ENCODE results near the gene TPD52L1. TPM values are rescaled to one million over a fixed set of nuclear protein-coding genes. Genes with fewer than 3 reads are reported as not detected.

TPD52L1 gene
- total and polyA plus RNA-seq, 2 donors (not counting 3 experiments of a cell fraction or from before 2014, with no cell fraction given), result 0.29 to 0.37 TPM

DNA sequence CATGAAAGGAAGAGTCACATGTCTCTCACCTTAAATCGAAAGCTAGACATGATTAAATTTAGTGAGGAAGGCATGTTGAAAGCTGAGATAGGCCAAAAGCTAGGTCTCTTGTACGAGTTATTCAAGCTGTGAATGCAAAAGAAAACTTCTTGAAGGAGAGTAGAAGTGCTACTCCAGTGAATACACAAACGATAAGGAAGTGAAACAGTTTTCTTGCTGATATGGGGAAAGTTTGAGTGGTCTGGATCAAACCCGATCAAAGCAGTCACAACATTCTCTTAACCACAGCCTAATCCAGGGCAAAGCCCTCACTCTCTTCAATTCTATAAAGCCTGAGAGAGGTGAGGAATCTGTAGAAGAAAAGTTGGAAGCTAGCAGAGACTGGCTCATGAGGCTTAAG, 1.9 kb upstream of the TPD52L1 start:
- intact Hi-C loops (cut with micrococcal nuclease) (loop anchor here (2.0 to 5.0 kb wide), 2 partner anchors 149 to 601 kb away; partner anchors contain the start of gene HDDC2), dilution Hi-C loops (cut with MboI; ENCODE audit: extremely low pct_ligation_motif_present, low sequenced_read_pairs) (no loop called here)
- Histone ChIP-seq H3K4me2 (ENCODE audit: insufficient read depth, low read length) (no peak overlapping the region), H3K27me3 (ENCODE audit: control insufficient read depth in 2 of 2, insufficient read depth in 2 of 2, low read length in 2 of 2) (peaks cover 3 to 16% of the 10 kb centered on the region in 2 experiments), H2AFZ (ENCODE audit: low read depth, low read length) (no peak overlapping the region), H3K9me1 (replicated peaks; ENCODE audit: control insufficient read depth, extremely low read depth, insufficient read depth, low read length) (no peaks in the 10 kb centered on the region), H3K27ac (ENCODE audit: insufficient read depth, low read depth, low read length) (no peak overlapping the region), H3K9me3 (replicated peaks; ENCODE audit: control insufficient read depth, insufficient read depth, low read length) (no peaks in the 10 kb centered on the region), H3K4me3 (replicated peaks in 1 of 3; ENCODE audit: insufficient read depth in 1 of 3, low read depth in 1 of 3, low read length in 3 of 3) (no peak overlapping the region), H3K9ac (replicated peaks; ENCODE audit: extremely low read depth, insufficient read depth, low read length) (no peak overlapping the region), H3K36me3 (ENCODE audit: control insufficient read depth in 2 of 2, extremely low read depth in 1 of 2, insufficient read depth in 2 of 2, low read length in 2 of 2) (no peaks in the 10 kb centered on the region), H3K4me1 (ENCODE audit: control insufficient read depth, extremely low read depth, insufficient read depth, low read length) (peaks cover 14% of the 10 kb centered on the region), H3K79me2 (ENCODE audit: control insufficient read depth, insufficient read depth, low read length) (no peaks in the 10 kb centered on the region), H4K20me1 (replicated peaks; ENCODE audit: control insufficient read depth, extremely low read depth, insufficient read depth, low read length) (no peaks in the 10 kb centered on the region)
- BruUV-seq (replicated peaks), result no TSS peak
- no peak for FAIRE-seq
- ChIA-PET CTCF (interaction anchor here (0.7 to 3.1 kb wide), 7 partner anchors 14 to 608 kb away, joined by 3 to 17 read pairs (median 3); no protein-coding TSS in a partner anchor), POLR2A (no interaction called here)
- no peak for TF ChIP-seq FOS (IDR thresholded peaks at IDR 0.05; ENCODE audit: borderline replicate concordance, insufficient read depth, low read length)
- no peak for TF ChIP-seq CTCF (IDR thresholded peaks at IDR 0.05; ENCODE audit: extremely low read depth in 1 of 2, insufficient read depth in 1 of 2, low read depth in 1 of 2, low read length in 2 of 2)
- no peak for TF ChIP-seq JUN (IDR thresholded peaks at IDR 0.05; ENCODE audit: borderline replicate concordance, insufficient read depth, insufficient read length, low read depth)
- TF ChIP-seq MYC (IDR thresholded peaks at IDR 0.05; ENCODE audit: low read depth, low read length), result no peak
- TF ChIP-seq MAX (IDR thresholded peaks at IDR 0.05; ENCODE audit: insufficient read depth, insufficient read length), result no peak
- no peak for TF ChIP-seq POLR2A (IDR thresholded peaks at IDR 0.05; ENCODE audit: low read depth, low read length)
- no peak for TF ChIP-seq EZH2 (IDR thresholded peaks at IDR 0.05; ENCODE audit: borderline replicate concordance, low read depth, low read length, severe bottlenecking)
- no peak for TF ChIP-seq POLR2AphosphoS5 (IDR thresholded peaks at IDR 0.05; ENCODE audit: insufficient read depth, low read depth, low read length)
- TF ChIP-seq GATA2 (IDR thresholded peaks at IDR 0.05; ENCODE audit: insufficient read depth, insufficient read length, low read depth, low read length), result no peak
- DNase-seq (ENCODE audit: low read depth, low spot score), result no peak

All from endothelial cell of umbilical vein (primary cell).